Mesangial cell (primary cell): ENCODE data around the gene COPA. TPM values are rescaled to one million over a fixed set of nuclear protein-coding genes. Genes with fewer than 3 reads are reported as not detected.

Source experiments
- total RNA-seq: library from RNA; depleted of rRNA; stranded (reverse); fragments of >200 nt; gene quantifications from 2 replicates; pipeline ENCODE4 v1.2.3, GENCODE V29; 2015

COPA gene
- 123 and 152 TPM in 2 replicates for total RNA-seq

GRCh38 chr1:160342953-160343869 is at the start of gene COPA, which contains the start of gene NCSTN:
TSS of gene COPA (minus strand) at chr1:160343250. CDS start at chr1:160343170, 80 bp downstream.
TSS of gene NCSTN (plus strand) at chr1:160343383. CDS start at chr1:160343397, 14 bp downstream.

GRCh38 chr1:160366731-160367515 is 23.9 kb upstream of the COPA start, which contains the start of gene NHLH1:
TSS of gene NHLH1 (plus strand) at chr1:160367071. CDS start at chr1:160370732, 3,661 bp downstream.

DNA sequence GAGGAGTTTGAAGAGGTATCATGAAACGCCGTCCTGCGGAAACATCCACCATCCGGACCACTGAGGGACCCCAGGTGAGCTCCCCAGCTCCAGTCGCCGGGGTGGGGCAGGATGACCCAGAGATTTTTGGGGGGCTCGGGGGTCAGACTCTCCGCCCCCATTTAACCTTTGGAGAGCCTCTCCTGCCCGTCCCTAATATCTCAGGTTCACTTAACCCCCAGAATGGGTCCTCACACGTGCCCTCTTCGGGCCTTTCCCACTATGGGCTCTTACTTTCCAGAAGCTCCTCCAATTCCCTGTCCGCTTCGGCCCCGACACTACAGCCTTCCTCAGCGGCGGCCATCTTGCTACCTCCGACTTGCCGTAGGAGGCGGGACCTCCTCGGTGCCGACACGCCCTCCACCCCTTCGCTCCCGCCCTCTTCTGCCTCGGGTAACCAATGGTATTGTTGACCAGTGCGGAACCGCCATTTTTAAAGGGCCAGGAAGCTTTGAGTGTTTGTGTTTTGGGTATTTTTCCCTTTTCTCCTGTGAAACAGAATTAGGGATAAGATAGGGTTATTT is 58.2 kb downstream of the COPA start, which contains the start of gene PEX19:
PEX19 (minus strand) TSS at position 352 of the 563 bp plus-strand sequence; CDS start at position 343, 9 bp downstream.

DNA sequence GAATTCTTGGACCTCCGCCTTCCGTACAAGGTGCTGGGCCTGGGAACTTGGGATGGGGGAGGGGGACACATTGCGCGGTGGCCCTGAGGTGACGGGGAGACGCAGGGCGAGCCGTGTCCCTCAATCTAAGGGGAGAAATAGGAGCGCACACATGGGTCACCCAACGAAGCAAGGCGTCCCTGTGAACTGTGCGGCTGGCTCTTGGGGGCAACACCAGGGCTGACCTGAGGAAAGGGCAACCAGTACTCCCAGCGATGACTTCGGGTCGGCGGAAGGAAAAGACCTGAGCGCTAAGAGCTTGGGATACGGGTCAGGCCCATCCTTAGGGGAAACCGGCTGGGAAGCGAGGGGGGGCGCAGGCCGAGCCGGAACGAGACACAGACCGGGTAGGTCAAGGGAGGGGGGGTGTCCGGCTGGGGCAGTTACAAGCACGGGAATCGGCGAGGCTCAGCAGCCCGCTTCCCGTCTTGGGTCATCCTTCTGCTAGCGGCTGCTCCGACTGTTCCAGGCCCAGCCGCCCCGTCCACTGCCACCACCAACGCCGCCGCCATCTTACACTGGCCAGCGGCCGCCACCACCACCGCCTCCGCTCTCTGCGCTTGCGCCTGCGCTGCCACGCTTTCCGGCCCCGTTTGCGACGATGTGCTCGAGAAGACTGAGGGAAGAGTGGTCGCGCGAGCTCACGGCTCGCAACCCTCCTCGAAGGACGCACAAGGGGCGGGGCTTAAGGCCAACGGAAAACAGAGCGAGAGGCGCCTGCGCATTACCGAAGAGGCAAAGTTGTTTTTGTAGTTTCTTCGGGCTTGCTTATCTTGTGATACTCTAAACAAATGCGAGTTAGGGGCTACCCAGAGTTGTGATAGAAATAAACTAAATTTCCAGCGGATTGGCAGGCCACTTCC is 80.9 kb downstream of the COPA start, which contains the start of gene DCAF8:
DCAF8 (minus strand) TSS at position 657 of the 902 bp plus-strand sequence. CDS start 18,541 bp downstream, outside the sequence.

Other genes with a start within 250 kb of the COPA start
- gene IGSF8, start 244.6 kb downstream of the COPA start, total RNA-seq = 24.3 and 31.2 TPM in 2 replicates
- under 0.01 TPM in 1 of 2 replicates, not detected in the other for gene ATP1A2, start 227.5 kb downstream of the COPA start, total RNA-seq
- not detected in 2 replicates for gene ATP1A4, start 191.6 kb downstream of the COPA start, total RNA-seq
- not detected in 2 replicates for gene CASQ1, start 152.7 kb downstream of the COPA start, total RNA-seq
- gene PEA15, start 137.9 kb downstream of the COPA start, total RNA-seq = 89.0 and 125 TPM in 2 replicates
- gene DCAF8, start 80.7 kb downstream of the COPA start, total RNA-seq = 36.2 and 55.9 TPM in 2 replicates
- 25.9 and 35.4 TPM in 2 replicates for gene PEX19, start 58.1 kb downstream of the COPA start, total RNA-seq
- 80.8 and 162 TPM in 2 replicates for gene NCSTN, start 133 bp upstream of the COPA start, total RNA-seq
- gene NHLH1, start 23.8 kb upstream of the COPA start, total RNA-seq = under 0.01 TPM in 2 replicates
- gene VANGL2, start 57.3 kb upstream of the COPA start, total RNA-seq = 7.3 and 13.2 TPM in 2 replicates
- gene SLAMF6, start 180.0 kb upstream of the COPA start, total RNA-seq = not detected in 2 replicates
- gene CD84, start 236.2 kb upstream of the COPA start, total RNA-seq = not detected in 2 replicates